GM06990 (cell line): ENCODE data around the gene DCDC1.
A peak's percentile ranks its signal among the peaks of the same experiment; 100 is the strongest.
"Not testable (repeated sequence)": the region's sequence is repeated elsewhere in the genome, so short reads cannot be mapped to it uniquely, and the experiment has no call there.

ENCODE experiments used
- DNase-seq: peaks from one replicate; pipeline ENCODE4 v3.0.0-alpha.2; 2011; ENCODE audit not compliant: insufficient read length; ENCODE audit errors: extremely low read depth
- H3K27me3 ChIP-seq: replicated peaks from 2 replicates; pipeline ENCODE4 v1.6.0; 2011; ENCODE audit warnings: low read length; ENCODE audit not compliant: control insufficient read depth, insufficient read depth
- H3K36me3 ChIP-seq: 2 replicates; pipeline ENCODE4 v1.5.1; 2011; ENCODE audit warnings: low read length; ENCODE audit not compliant: control insufficient read depth, insufficient read depth
- H3K4me3 ChIP-seq: replicated peaks from 2 replicates; pipeline ENCODE4 v1.5.1; 2011; ENCODE audit warnings: low read depth, mild to moderate bottlenecking, control low read depth, low read length
- CTCF ChIP-seq: IDR thresholded peaks from 2 replicates; pipeline ENCODE4 v1.5.1; 2011; ENCODE audit warnings: low read length, control low read depth, mild to moderate bottlenecking, inconsistent platforms; ENCODE audit not compliant: insufficient read depth, poor library complexity, severe bottlenecking

Gene DCDC1

GRCh38 chr11:30960387-30960992 lies 409.0 kb downstream of the DCDC1 start:
- H3K27me3 ChIP-seq: no peaks in the 10 kb centered on the region
- no peaks in the 10 kb centered on the region for H3K36me3 ChIP-seq
- no peak for DNase-seq
- no peak overlapping the region for H3K4me3 ChIP-seq
- TF ChIP-seq CTCF: peak; percentile 54

GRCh38 chr11:30956751-30957150 lies 412.8 kb downstream of the DCDC1 start:
- Histone ChIP-seq H3K36me3 (no peaks in the 10 kb centered on the region), H3K27me3 (no peaks in the 10 kb centered on the region), H3K4me3 (no peak overlapping the region)
- no peak for TF ChIP-seq CTCF
- no peak for DNase-seq

DNA sequence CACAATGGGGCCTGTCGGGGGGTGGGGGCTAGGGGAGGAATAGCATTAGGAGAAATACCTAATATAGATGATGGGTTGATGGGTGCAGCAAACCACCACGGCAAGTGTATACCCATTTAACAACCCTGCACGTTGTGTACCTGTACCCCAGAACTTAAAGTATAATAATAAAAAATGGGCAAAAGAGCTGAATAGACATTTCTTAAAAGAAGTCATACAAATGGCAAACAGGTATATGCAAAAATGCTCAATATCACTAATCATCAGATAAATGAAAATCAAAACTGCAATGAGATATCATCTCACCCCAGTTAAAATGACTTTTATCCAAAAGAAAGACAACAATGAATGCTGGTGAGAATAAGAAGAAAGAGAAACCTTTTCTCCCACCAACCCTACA lies 419.7 kb downstream of the DCDC1 start:
- Histone ChIP-seq H3K36me3 (no peaks in the 10 kb centered on the region), H3K27me3 (no peaks in the 10 kb centered on the region), H3K4me3 (no peak overlapping the region)
- no peak for DNase-seq
- TF ChIP-seq CTCF: no peak

DNA sequence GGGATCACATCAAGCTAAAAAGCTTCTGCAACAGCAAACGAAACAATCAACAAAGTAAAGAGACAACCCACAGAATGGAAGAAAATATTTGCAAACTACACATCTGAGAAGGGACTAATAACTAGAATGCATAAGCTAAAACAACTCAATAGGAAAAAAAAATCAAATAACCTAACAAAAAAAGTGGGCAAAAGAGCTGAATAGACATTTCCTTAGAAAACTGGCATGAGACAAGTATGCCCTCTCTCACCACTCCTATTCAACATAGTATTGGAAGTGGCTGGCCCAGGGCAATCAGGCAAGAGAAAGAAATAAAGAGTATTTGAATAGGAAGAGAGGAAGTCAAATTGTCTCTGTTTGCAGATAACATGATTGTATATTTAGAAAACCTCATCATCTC lies 421.8 kb downstream of the DCDC1 start:
- H3K4me3 ChIP-seq, H3K27me3 ChIP-seq, H3K36me3 ChIP-seq, DNase-seq: not testable (repeated sequence)

DNA sequence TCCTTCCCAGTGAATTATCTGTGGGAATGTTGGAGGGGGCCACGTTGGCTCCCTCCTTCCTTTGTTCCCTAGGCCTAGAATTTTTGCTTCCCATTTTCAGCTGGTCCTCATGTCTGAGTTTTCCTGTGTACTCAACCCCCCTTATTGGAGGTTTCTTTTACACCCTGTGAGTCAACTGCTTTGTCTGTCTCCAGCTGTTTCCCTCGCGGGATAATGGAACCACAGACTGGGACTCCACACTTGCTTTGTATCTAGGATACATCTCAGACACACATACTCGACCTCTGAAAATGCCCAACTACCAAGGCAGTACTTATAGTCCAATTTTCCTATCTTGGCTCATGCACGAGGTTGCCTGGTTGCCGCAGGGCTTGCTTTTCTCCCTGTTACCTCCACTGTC lies 430.7 kb downstream of the DCDC1 start:
- Histone ChIP-seq H3K27me3 (no peaks in the 10 kb centered on the region), H3K4me3 (no peak overlapping the region), H3K36me3 (no peaks in the 10 kb centered on the region)
- TF ChIP-seq CTCF: no peak
- no peak for DNase-seq

DNA sequence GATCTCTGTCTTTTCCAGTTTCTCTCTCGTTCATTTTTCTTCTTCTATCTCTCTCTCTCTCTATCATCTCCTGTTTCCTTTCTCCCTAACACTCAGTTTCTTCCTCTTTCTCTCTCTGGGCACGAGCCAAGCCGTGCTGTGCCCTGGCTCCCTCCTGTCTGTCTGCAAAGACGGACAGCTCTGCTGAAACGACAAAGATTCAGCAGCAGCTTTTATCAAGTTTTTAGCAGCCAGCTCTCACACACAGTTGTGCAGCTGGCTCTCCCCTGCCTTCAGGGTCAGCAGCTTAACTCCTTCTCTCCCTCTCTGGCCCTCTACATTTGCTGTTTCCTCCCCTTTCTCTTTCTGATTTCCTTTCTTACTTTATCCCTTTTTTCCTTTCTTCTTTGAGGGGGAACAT lies 431.4 kb downstream of the DCDC1 start:
- no peak for TF ChIP-seq CTCF
- H3K4me3 ChIP-seq: no peak overlapping the region
- no peaks in the 10 kb centered on the region for H3K27me3 ChIP-seq
- no peak for DNase-seq
- H3K36me3 ChIP-seq: no peaks in the 10 kb centered on the region
